Spleen (tissue), 7 donors: ENCODE results near the gene LDLRAD4.

Experiments used
- CTCF ChIP-seq, 11 experiments: fragments of 200-600 bp in 7 of 11; fragments of 450-650 bp in 4 of 11; sonication (generic) in 4 of 11; IDR thresholded peaks in 8 of 11; conservative IDR thresholded peaks in 3 of 11; 1 replicate in 7 of 11; 2 replicates in 4 of 11; pipeline versions ENCODE4 v1.4.0 to v1.8.0; 2016 to 2021; ENCODE audit warnings: antibody characterized with exemption in 11 of 11, inconsistent platforms in 4 of 11, mild to moderate bottlenecking in 1 of 11
- POLR2A ChIP-seq, 3 donors: fragments of 450-650 bp; IDR thresholded peaks; one replicate each; pipeline ENCODE4 v1.5.1; 2017; ENCODE audit warnings: antibody characterized with exemption in 3 of 3, mild to moderate bottlenecking in 1 of 3
- POLR2AphosphoS5 ChIP-seq, 3 donors: sonication (generic); formaldehyde crosslinking; IDR thresholded peaks; one replicate each; pipeline ENCODE4 v1.5.1; 2017; ENCODE audit warnings: antibody characterized with exemption in 3 of 3
- donor health status: DM: no; HTN: no; CAD: no; lungs with moderate emphysema.
- donor health status: DM: no; HTN: no; CAD: no.
- donor health status: DM: no; HTN: no; CAD: no.

GRCh38 chr18:13649397-13650390 is 431.1 kb downstream of the LDLRAD4 start:
- TF ChIP-seq POLR2AphosphoS5 (IDR thresholded peaks at IDR 0.05) (no peak), CTCF (IDR thresholded peaks at IDR 0.05 in 8 of 11, conservative IDR thresholded peaks at IDR 0.05 in 3 of 11) (no peak), POLR2A (IDR thresholded peaks at IDR 0.05) (no peak)
